ENCODE data around the gene TOX2. TPM values are rescaled to one million over a fixed set of nuclear protein-coding genes. Genes with fewer than 3 reads are reported as not detected.

Gene TOX2, protein sequence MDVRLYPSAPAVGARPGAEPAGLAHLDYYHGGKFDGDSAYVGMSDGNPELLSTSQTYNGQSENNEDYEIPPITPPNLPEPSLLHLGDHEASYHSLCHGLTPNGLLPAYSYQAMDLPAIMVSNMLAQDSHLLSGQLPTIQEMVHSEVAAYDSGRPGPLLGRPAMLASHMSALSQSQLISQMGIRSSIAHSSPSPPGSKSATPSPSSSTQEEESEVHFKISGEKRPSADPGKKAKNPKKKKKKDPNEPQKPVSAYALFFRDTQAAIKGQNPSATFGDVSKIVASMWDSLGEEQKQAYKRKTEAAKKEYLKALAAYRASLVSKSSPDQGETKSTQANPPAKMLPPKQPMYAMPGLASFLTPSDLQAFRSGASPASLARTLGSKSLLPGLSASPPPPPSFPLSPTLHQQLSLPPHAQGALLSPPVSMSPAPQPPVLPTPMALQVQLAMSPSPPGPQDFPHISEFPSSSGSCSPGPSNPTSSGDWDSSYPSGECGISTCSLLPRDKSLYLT
- total RNA-seq: 1.2 TPM

DNA sequence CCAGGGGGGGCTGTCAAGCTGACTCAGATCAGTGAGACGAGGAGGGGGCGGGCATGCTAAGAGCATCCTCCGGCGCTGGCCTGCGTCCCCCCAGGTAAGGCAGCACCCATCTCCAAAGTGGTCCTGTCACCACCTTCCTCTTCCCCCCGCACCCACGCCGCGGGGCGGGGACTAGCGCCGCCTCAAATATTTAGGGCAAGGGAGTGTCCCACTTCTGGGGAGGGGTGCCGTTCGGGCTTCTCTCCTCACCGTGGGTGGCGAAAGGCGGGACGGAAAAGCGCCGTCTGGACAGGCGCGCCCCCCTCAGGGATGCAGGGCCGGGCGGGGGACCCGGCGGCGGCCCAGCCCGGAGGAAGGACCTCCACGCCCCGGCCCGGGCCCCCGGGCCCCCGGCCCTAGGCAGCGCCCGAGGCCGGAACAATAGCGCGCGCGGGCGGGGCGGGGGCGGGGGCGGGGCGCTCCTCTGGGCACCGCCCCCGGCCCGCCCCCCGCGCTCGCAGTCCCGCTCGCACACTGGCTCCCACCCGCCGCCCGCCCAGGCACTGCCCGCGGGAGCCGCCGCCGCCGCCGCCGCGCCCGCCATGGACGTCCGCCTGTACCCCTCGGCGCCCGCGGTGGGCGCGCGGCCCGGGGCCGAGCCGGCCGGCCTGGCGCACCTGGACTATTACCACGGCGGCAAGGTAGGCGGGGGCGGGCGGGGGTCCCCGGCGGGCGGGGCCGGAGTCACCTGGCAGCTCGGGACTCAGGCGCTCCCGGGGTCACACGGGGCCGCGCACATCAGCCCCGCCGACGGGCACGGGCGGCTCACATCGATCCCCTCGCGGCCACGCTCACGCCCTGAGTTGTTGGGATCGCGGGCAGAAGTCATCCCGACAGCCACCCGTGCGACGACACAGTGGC is at the start of gene TOX2:
Gene TOX2 (plus strand): TSS at position 542 of the 900 bp plus-strand sequence. CDS start 40 bp downstream, at position 582.

Small RNA genes within 50 kb of the gene (small RNA-seq; reads per million reads assigned to genes)
- not detected for gene RN7SL443P (ENCODE audit: low replicate concordance)

Other genes starting within 250 kb of the TOX2 start
- gene MYBL2, start 247.7 kb upstream of the TOX2 start, total RNA-seq: 5.8 TPM
- not detected for gene GTSF1L, start 187.8 kb upstream of the TOX2 start, total RNA-seq